ENCODE data around the gene SNX8.

GRCh38 chr7:2230882-2231281 lies 83.4 kb downstream of the SNX8 start:
- TF ChIP-seq NFIC (IDR thresholded peaks at IDR 0.05) = no peak
- TF ChIP-seq CEBPB (IDR thresholded peaks at IDR 0.05) = no peak
- TF ChIP-seq TEAD4 (IDR thresholded peaks at IDR 0.05) = no peak
- no peak for TF ChIP-seq MAX (IDR thresholded peaks at IDR 0.05)
- no peak for TF ChIP-seq EP300 (IDR thresholded peaks at IDR 0.05; ENCODE audit: borderline replicate concordance)
- no peak for TF ChIP-seq YY1 (IDR thresholded peaks at IDR 0.05; ENCODE audit: low read depth)
- no peak for TF ChIP-seq REST (IDR thresholded peaks at IDR 0.05; ENCODE audit: low read depth)
- TF ChIP-seq RAD21 (IDR thresholded peaks at IDR 0.05; ENCODE audit: low read depth) = no peak
- TF ChIP-seq USF1 (IDR thresholded peaks at IDR 0.05) = no peak
- no peak for TF ChIP-seq TAF1 (IDR thresholded peaks at IDR 0.05; ENCODE audit: low read depth)
- no peak for TF ChIP-seq ZBTB7A (IDR thresholded peaks at IDR 0.05; ENCODE audit: low read depth)
- no peak for TF ChIP-seq EGR1 (IDR thresholded peaks at IDR 0.05)
- no peak for TF ChIP-seq CREB1 (IDR thresholded peaks at IDR 0.05; ENCODE audit: low read depth)
- no peak for TF ChIP-seq TCF12 (IDR thresholded peaks at IDR 0.05; ENCODE audit: low read depth)

Measured in Ishikawa (cell line).